HepG2 (cell line): ENCODE data around the gene TNP2. TPM values are rescaled to one million over a fixed set of nuclear protein-coding genes. Genes with fewer than 3 reads are reported as not detected.
A peak's percentile ranks its signal among the peaks of the same experiment; 100 is the strongest.

ENCODE experiments used
- AGO2 ChIP-seq: fragments of 200-400 bp; formaldehyde crosslinking; optimal IDR thresholded peaks from 2 replicates; pipeline ENCODE3; 2017; ENCODE audit warnings: mild to moderate bottlenecking, low read depth, low read length, moderate library complexity
- CSRNP2 ChIP-seq: sonication (generic); formaldehyde crosslinking; conservative IDR thresholded peaks from 2 replicates; pipeline ENCODE4 v1.8.0; 2022; ENCODE audit warnings: low read depth, missing genetic modification reagents
- EEA1 ChIP-seq: sonication (generic); formaldehyde crosslinking; IDR thresholded peaks from 2 replicates; pipeline ENCODE4 v1.5.1; 2020; ENCODE audit warnings: mild to moderate bottlenecking, missing genetic modification reagents, borderline replicate concordance
- GMEB1 ChIP-seq: sonication (generic); formaldehyde crosslinking; IDR thresholded peaks from 2 replicates; pipeline ENCODE4 v1.5.1; 2020; ENCODE audit warnings: missing genetic modification reagents, mild to moderate bottlenecking, borderline replicate concordance
- GTF3A ChIP-seq: sonication (generic); formaldehyde crosslinking; conservative IDR thresholded peaks from 2 replicates; pipeline ENCODE4 v1.4.0; 2020; ENCODE audit warnings: mild to moderate bottlenecking, missing genetic modification reagents
- IKZF1 ChIP-seq: fragments of 450-650 bp; IDR thresholded peaks from 2 replicates; pipeline ENCODE4 v1.7.1; 2016
- ISX ChIP-seq: sonication (generic); formaldehyde crosslinking; conservative IDR thresholded peaks from 2 replicates; pipeline ENCODE4 v1.5.0; 2020; ENCODE audit warnings: missing genetic modification reagents
- SALL2 ChIP-seq: sonication (generic); formaldehyde crosslinking; IDR thresholded peaks from 2 replicates; pipeline ENCODE4 v1.8.1; 2023; ENCODE audit warnings: mild to moderate bottlenecking, missing genetic modification reagents, inconsistent platforms
- THAP7 ChIP-seq: sonication (generic); formaldehyde crosslinking; IDR thresholded peaks from 2 replicates; pipeline ENCODE4 v1.8.1; 2023; ENCODE audit warnings: mild to moderate bottlenecking, missing genetic modification reagents
- ZBTB1 ChIP-seq: sonication (generic); formaldehyde crosslinking; IDR thresholded peaks from 2 replicates; pipeline ENCODE4 v1.4.0; 2020; ENCODE audit warnings: missing genetic modification reagents, borderline replicate concordance
- ZNF274 ChIP-seq: sonication (generic); formaldehyde crosslinking; IDR thresholded peaks from 2 replicates; pipeline ENCODE4 v1.5.1; 2020; ENCODE audit warnings: mild to moderate bottlenecking, missing genetic modification reagents
- ZNF331 ChIP-seq: sonication (generic); formaldehyde crosslinking; IDR thresholded peaks from 2 replicates; pipeline ENCODE4 v1.4.0; 2020; ENCODE audit warnings: missing genetic modification reagents
- ZNF512 ChIP-seq: sonication (generic); formaldehyde crosslinking; IDR thresholded peaks from 2 replicates; pipeline ENCODE4 v1.4.0; 2020; ENCODE audit warnings: mild to moderate bottlenecking, missing genetic modification reagents
- ZNF572 ChIP-seq: sonication (generic); formaldehyde crosslinking; IDR thresholded peaks from 2 replicates; pipeline ENCODE4 v1.5.1; 2020; ENCODE audit warnings: mild to moderate bottlenecking, missing genetic modification reagents
- ZNF720 ChIP-seq: sonication (generic); formaldehyde crosslinking; IDR thresholded peaks from 2 replicates; pipeline ENCODE4 v1.4.0; 2020; ENCODE audit warnings: missing genetic modification reagents
- ZNF770 ChIP-seq: sonication (generic); formaldehyde crosslinking; IDR thresholded peaks from 2 replicates; pipeline ENCODE4 v1.5.0; 2020; ENCODE audit warnings: mild to moderate bottlenecking, missing genetic modification reagents
- ZNF816 ChIP-seq: sonication (generic); formaldehyde crosslinking; IDR thresholded peaks from 2 replicates; pipeline ENCODE4 v1.8.0; 2022; ENCODE audit warnings: missing genetic modification reagents, mild to moderate bottlenecking, borderline replicate concordance
- ZSCAN25 ChIP-seq: sonication (generic); formaldehyde crosslinking; IDR thresholded peaks from 2 replicates; pipeline ENCODE4 v1.8.0; 2022; ENCODE audit warnings: mild to moderate bottlenecking, missing genetic modification reagents
- polyA plus RNA-seq, 8 experiments: library from polyadenylated mRNA; depleted of rRNA in 3 of 8; stranded (reverse) in 7 of 8; unstranded in 1 of 8; fragments of >200 nt; fragmentation: Illumina TruSeq in 4 of 8; extraction: Trizol in 4 of 8; gene quantifications; 2 replicates each; pipeline versions ENCODE4 v1.2.1 to v1.2.3, GENCODE V29; 2011 to 2016; ENCODE audit warnings: low read depth in 4 of 8, missing spikeins in 1 of 8, mixed read lengths in 1 of 8; ENCODE audit not compliant: insufficient read depth in 1 of 8
- total RNA-seq, 5 experiments: library from RNA; depleted of rRNA; stranded (reverse); fragments of >200 nt; fragmentation: Illumina TruSeq; extraction: Trizol; gene quantifications; 2 replicates each; pipeline ENCODE4 v1.2.3, GENCODE V29; 2016; ENCODE audit warnings: low read depth in 1 of 5

Gene TNP2
- total and polyA plus RNA-seq, 2 of the 13 experiments (the other 11 are each of a cell fraction or from before 2014, with no cell fraction given) = not detected

- TF ChIP-seq ZNF274 (CRISPR knock-in tag) (peak; percentile 8; the same call in 1 of the 2 replicates), ZNF331 (no peak), EEA1 (CRISPR knock-in tag) (no peak), ZNF720 (no peak), THAP7 (no peak), SALL2 (CRISPR knock-in tag) (no peak; the same call in 1 of the 2 replicates), IKZF1 (no peak), CSRNP2 (0 out of 2 replicates have a peak, but pooled peaks have one; percentile 72), ZNF816 (CRISPR knock-in tag) (peak; percentile 54), ZNF572 (CRISPR knock-in tag) (0 out of 2 replicates have a peak, but pooled peaks have one; percentile 63), ZNF770 (CRISPR knock-in tag) (peak; percentile 89), ISX (CRISPR knock-in tag) (peak; percentile 92), ZNF512 (CRISPR knock-in tag) (no peak), ZBTB1 (CRISPR knock-in tag) (no peak), GMEB1 (CRISPR knock-in tag) (no peak), ZSCAN25 (CRISPR knock-in tag) (no peak; the same call in 1 of the 2 replicates), GTF3A (CRISPR knock-in tag) (no peak), AGO2 (no peak)
These were observed 13.1 kb downstream of the TNP2 start, which contains the start of gene SOCS1 (continued) for GRCh38 chr16:11255737-11256660.
